ENCODE data around the gene ENTPD7.
A peak's percentile ranks its signal among the peaks of the same experiment; 100 is the strongest.

Gene ENTPD7

GRCh38 chr10:99659868-99660366 is 608 bp downstream of the ENTPD7 start:
- Histone ChIP-seq H3K36me3 (ENCODE audit: insufficient read depth) (no peaks in the 10 kb centered on the region), H3K4me1 (ENCODE audit: low read depth, poor library complexity, severe bottlenecking) (peaks cover 6% of the 10 kb centered on the region), H3K27me3 (ENCODE audit: insufficient read depth, low read depth) (no peaks in the 10 kb centered on the region; the same call in 1 of the 2 replicates), H3K9ac (peak overlapping the region; percentile 83), H2AFZ (ENCODE audit: low read depth) (peak overlapping the region; percentile 96), H3K79me2 (ENCODE audit: insufficient read depth, low read depth) (no peaks in the 10 kb centered on the region), H4K20me1 (ENCODE audit: insufficient read depth) (no peaks in the 10 kb centered on the region), H3K4me2 (peak overlapping the region; percentile 61), H3K27ac (no peak overlapping the region), H3K4me3 (IDR thresholded peaks at IDR 0.05; ENCODE audit: insufficient read depth, low read depth, low read length) (peak overlapping the region; percentile 52)
- no peak for TF ChIP-seq CTCF (conservative IDR thresholded peaks at IDR 0.05; ENCODE audit: low read depth, low read length)

- no peaks in the 10 kb centered on the region for H3K36me3 ChIP-seq (ENCODE audit: insufficient read depth)
- no peaks in the 10 kb centered on the region; the same call in 1 of the 2 replicates for H3K27me3 ChIP-seq (ENCODE audit: insufficient read depth, low read depth)
- H2AFZ ChIP-seq (ENCODE audit: low read depth): no peak overlapping the region
- H3K9ac ChIP-seq: no peak overlapping the region
- peak overlapping the region; percentile 61; the same call in 1 of the 2 replicates for H3K4me2 ChIP-seq
- H3K27ac ChIP-seq: no peak overlapping the region
- H4K20me1 ChIP-seq (ENCODE audit: insufficient read depth): no peaks in the 10 kb centered on the region
- no peak for TF ChIP-seq CTCF (conservative IDR thresholded peaks at IDR 0.05; ENCODE audit: low read depth, low read length)
- no peaks in the 10 kb centered on the region for H3K79me2 ChIP-seq (ENCODE audit: insufficient read depth, low read depth)
- H3K4me1 ChIP-seq (ENCODE audit: low read depth, poor library complexity, severe bottlenecking): peaks cover 6% of the 10 kb centered on the region
- H3K4me3 ChIP-seq (IDR thresholded peaks at IDR 0.05; ENCODE audit: insufficient read depth, low read depth, low read length): no peak overlapping the region
Measured at GRCh38 chr10:99660662-99661376, 1.5 kb downstream of the ENTPD7 start.

- Histone ChIP-seq H3K9ac (no peak overlapping the region), H4K20me1 (ENCODE audit: insufficient read depth) (no peaks in the 10 kb centered on the region), H3K27ac (no peak overlapping the region), H3K79me2 (ENCODE audit: insufficient read depth, low read depth) (no peaks in the 10 kb centered on the region), H3K4me2 (no peak overlapping the region), H3K4me1 (ENCODE audit: low read depth, poor library complexity, severe bottlenecking) (peaks cover 6% of the 10 kb centered on the region), H3K27me3 (ENCODE audit: insufficient read depth, low read depth) (no peaks in the 10 kb centered on the region), H3K36me3 (ENCODE audit: insufficient read depth) (no peaks in the 10 kb centered on the region), H3K4me3 (IDR thresholded peaks at IDR 0.05; ENCODE audit: insufficient read depth, low read depth, low read length) (no peak overlapping the region), H2AFZ (ENCODE audit: low read depth) (no peak overlapping the region)
- no peak for TF ChIP-seq CTCF (conservative IDR thresholded peaks at IDR 0.05; ENCODE audit: low read depth, low read length)
Measured at GRCh38 chr10:99661377-99661763, 2.1 kb downstream of the ENTPD7 start.

- Histone ChIP-seq H4K20me1 (ENCODE audit: insufficient read depth) (no peaks in the 10 kb centered on the region), H3K27ac (no peak overlapping the region), H3K27me3 (ENCODE audit: insufficient read depth, low read depth) (no peaks in the 10 kb centered on the region), H2AFZ (ENCODE audit: low read depth) (no peak overlapping the region), H3K36me3 (ENCODE audit: insufficient read depth) (no peaks in the 10 kb centered on the region), H3K4me2 (no peak overlapping the region), H3K4me3 (IDR thresholded peaks at IDR 0.05; ENCODE audit: insufficient read depth, low read depth, low read length) (no peak overlapping the region), H3K4me1 (ENCODE audit: low read depth, poor library complexity, severe bottlenecking) (peaks cover 2% of the 10 kb centered on the region), H3K79me2 (ENCODE audit: insufficient read depth, low read depth) (no peaks in the 10 kb centered on the region), H3K9ac (no peak overlapping the region)
- no peak for TF ChIP-seq CTCF (conservative IDR thresholded peaks at IDR 0.05; ENCODE audit: low read depth, low read length)
Measured at GRCh38 chr10:99665304-99665703, 6.0 kb downstream of the ENTPD7 start.
